ENCODE results near the gene WWC1.

Gene WWC1

DNA sequence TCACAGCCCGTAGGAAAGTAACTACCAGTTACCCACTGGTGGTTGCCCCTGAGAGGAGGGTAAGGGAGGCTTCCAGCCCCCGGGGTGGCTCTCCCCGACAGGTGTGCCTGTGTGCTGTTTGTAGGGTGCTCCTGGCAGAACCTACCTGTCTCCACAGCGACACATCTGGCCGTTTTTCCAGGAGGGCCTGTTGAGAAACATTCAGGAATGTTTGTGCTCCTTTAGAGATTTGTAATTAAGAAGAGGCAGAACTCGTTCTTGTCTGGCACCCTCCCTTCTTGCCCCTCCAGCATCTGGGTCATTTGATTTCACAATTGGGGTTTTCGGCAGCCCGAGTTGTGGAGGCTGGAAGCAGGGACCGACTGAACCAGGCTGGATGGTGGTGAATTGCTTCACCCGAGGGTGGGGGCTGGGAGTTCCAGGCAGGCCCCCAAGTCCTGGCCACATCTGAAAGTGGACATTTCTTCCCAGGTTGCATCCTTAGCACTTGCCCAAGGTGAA is 74.2 kb downstream of the WWC1 start:
- no peak for DNase-seq

DNA sequence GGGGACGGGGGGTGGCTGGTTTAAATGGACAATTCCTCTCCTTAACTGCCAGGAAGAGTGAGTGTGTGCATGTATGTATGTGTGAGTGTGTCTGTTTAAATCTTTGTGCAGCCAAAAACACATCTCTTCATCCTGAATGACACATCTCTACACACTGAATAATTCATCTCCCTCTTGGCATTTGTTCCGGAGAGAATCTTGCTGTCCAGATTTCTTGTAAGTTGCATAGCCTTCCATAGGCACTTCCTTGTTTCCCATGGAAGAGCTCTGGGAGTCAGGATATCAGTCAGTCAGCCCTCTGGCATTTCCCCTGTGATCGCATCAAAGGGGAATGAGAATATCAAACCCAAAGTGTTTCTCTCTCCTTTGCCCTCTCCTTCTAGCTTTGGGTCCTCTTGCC is 74.7 kb downstream of the WWC1 start:
- no peak for DNase-seq

DNA sequence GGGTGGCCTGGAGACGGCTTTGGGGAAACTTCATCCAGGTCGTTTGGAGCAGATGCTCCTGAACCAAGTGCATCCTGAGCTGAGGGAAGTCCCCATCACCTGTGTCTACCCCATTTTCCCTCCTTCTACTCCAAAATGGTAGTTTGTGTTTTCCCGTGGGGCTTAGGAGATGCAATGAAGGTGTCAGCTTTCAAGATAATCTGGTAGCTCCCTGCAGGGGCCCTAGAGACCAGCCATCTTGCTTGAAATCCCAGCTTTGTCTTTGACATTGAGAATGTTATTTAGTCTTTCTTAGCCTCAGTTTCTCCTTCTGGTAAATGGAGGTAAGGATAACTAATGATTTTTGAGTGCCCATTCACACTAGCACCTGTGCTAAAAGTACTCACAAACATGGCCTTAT is 77.4 kb downstream of the WWC1 start:
- DNase-seq = no peak

DNA sequence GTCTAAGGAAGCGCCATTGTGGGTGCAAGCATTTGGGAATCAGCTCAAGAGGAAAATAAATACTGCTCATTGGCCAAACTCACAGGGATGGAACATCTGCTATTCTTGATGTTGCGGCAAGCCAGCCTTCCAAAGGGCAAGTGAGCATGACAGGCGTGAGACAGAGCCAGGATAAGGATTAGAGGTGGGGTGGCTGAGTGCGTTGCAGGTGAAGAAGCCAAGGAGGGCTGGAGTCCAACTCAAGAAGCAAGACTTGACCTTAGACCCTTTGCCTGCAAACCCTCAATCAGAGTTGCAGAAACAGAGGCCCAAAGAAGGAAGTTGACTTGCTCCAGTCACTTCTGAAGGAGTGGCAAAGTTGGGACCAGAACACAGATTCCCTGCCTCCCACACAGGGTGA is 79.4 kb downstream of the WWC1 start:
- no peak for DNase-seq

DNA sequence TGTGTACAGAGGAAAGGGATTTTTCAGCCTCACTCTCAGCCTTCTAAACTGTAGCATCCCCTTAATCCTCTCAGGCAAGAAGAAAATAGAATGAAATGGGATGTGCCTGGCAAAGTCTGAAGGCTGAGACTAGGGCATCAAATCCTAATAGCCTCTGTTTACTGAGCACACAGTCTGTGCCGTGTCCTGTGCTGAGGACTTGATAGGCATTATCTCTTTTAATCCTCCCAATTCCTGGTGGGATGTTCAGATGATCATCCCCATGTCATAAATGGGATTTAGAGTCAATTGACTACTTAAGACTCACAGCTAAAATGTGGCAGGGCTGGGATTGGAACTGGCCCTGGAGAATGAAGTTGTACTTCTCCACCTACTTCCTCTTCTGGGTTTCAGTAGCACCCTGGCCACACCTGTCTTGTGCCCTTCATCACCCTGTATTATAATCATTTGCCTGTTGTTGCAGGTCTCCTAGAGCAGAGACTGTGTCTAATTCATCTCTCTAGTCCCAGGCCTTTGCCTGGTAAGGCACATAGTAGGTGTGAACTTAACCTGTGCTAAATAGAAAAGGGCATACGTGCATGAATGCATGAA is 81.0 kb downstream of the WWC1 start:
- no peak for DNase-seq

DNA sequence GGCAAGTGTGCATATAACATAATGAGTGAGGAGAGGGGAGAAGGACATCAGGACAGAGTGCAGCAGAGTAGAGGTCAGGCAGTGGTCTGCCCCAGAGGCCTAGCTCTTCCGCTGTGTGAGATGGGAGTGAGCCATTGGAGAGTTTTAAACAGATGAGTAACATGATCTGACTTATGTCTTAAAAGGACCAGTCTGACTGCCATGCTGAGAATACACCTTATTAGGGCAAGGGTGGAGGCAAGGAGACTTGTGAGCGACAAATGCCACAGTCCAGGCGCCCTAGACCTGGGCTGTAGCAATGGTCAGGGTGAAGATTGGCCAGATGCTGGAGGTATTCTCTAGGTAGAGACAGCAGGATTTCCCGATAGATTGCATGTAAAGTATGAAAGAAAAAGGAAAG is 83.1 kb downstream of the WWC1 start:
- DNase-seq = no peak

DNA sequence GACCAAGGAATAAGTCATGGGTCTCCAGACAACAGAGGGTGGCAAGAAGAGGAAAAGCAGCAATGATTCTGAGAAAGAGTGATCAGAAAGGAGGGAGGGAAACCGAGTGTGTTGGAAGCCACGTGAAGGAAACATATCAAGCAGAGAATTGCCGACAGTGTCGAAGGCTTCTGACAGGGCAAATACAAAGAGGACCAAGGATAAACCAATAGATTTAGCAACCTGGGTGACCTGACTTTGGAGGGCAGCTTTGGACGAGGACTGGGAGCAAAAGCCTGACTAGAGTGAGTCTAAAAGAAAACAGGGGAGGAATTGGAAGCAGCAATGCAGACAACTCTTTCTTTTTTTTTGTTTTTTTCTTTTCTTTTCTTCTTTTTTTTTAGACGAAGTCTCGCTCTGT is 83.8 kb downstream of the WWC1 start:
- no peak for DNase-seq

DNA sequence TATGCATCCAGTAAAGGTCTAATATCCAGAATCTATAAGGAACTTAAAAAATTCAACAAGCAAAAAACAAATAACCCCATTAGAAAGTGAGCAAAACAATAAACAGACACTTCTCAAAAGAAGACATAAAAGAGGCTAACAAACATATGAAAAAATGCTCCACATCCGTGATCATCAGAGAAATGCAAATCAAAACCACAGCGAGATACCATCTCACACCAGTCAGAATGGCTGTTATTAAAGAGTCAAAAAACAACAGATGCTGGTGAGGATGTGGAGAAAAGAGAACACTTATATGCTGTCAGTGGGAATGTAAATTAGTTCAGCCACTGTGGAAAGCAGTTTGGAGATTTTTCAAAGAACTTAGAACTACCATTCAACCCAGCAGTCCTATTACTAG is 86.1 kb downstream of the WWC1 start:
- no peak for DNase-seq

DNA sequence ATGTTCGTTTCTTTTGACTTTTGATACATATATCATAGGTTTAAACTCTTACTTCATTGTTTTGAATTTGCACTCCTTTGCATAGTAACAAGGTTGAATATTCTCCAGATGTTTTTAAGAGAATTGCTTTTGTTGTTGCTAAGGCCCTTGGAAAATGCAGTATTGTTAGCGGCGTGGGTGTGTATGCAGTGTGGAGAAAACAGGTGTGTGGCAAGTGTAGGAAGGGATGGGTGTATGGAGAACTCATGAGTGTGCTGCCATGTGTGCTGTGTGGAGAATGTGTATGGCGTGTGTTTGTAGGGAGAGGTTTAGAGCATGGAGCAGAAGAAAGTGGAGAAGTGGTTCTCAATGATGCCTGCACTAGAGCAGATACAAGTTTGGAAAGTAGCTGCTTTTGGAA is 87.3 kb downstream of the WWC1 start:
- DNase-seq = no peak

DNA sequence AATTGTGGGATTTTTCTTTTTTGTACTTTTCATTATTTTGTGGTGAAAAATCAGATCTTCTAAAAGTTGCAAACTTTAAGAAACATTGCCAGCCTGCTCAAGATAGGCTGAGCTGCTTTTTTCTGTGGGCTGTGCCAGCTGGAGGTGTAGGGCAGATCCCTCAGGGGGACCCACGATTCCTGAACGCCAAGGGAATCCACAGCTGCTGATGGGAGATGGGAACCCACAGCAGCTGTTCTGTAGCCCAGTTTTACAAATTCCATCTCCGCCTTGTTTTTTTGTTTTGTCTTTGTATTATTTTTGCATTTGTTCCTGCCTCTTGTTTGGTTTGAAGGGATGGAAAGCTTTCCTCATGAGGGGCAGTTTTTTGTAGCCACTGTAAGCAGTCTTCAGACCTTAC is 91.0 kb downstream of the WWC1 start:
- DNase-seq = no peak

DNA sequence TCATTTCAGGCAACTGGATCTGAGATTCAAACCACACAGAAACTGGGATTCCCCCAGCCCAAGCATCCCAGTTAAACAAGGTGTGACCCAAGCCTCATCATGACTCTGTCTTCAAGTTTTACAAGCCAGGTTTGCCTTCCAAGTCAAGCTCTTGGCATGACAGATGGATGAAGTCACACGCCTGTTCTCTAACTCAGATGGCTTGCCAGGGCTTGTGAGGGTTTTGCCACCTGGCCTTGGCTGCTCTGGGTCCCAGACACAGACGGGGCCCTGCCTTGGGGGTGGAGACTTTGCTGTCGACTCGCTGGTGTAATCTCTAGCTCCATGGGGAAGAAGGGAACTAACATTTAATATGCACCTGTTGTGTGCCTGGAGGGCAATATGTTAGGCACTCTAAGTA is 99.0 kb downstream of the WWC1 start:
- DNase-seq = no peak

DNA sequence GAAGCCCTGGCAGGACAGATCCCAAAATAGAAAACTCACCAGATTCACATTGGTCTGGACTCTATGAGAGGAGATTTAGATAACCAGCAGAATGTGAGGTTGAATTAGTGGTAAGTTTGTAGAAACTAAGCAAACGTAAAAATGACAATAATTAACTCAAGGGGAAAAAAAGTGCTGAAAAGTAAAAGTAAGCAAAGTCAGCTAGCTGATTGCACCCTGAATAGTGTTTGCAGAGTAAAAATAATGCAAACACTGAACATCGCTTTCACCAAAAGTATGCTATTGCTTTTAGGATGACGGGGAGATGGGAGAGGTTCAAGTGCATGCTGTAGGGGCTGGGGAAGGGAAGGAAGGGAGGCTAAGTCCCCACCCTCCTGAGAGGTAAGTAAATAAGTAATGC is 102.3 kb downstream of the WWC1 start:
- DNase-seq = no peak

DNA sequence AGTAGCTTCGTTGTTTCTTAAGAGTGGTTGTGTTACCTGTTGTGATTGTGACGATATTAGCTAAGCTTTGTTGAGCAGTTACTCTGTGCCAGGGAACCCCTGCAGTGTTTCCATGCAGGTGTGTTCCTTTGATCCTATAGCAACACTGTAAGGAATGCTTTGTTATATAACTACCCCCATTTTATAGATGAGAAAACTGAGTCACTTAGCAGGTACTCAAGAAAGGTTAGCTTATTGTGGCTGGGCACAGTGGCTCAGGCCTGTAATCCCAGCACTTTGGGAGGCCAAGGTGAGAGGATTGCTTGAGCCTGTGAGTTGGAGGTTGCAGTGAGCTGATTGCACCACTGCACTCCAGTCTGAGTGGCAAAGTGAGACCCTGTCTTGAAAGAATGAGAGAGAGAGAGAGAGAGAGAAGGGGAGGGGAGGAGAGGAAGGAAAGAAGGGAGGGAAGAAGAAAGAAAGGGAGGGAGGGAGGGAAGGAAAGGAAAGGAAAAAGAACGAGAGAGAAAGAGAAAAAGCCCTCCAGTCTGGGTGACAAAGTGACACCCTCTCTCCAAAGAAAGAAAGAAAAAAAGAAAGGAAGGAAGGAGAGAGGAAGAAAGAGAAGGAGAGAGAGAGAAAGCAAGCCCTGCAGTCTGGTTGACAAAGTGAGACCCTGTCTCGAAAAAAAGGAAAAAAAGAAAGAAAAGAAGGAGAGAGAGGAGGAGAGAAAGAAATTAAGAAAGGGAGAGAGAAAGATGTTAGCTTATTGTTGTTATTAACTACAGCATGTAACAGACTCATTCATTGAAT is 109.2 kb downstream of the WWC1 start:
- no peak for DNase-seq

DNA sequence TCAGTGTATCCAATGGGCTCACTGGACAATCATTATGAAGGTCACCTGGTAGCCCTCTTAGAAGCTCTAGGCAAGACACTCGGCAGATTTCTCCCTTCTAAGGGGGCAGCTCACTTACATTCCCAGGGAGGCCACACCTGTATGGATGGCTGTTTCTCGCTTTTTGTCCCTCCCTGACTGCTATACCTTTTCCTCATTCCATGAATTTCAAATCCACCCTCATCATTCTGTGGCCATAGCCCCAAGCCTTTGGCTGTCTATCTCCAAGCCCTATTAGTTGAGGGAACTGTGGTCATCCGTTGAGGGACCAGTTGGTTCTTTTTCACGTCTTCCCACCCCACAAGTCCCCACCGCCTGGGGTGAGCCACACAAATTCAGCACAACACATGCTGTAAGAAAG is 109.8 kb downstream of the WWC1 start:
- no peak for DNase-seq

DNA sequence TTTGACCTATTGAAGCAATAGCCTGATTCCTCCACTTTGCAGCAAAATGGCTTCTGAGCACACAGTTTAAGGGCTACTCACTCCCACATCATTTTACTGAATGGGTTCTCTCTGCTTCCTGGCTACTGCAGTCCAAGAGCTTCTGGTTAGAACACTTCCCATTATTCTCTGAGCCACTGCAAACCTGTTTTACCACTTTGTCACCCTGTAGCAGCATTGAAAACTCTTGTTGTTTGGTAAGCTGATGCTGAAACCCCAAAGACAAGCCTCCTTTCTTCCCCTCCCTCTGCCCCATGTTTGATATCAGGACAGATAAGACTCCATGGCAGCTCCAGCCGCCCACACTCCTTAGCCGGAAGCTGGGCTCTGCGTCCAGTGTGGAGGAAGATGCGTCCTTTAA is 110.4 kb downstream of the WWC1 start:
- no peak for DNase-seq

DNA sequence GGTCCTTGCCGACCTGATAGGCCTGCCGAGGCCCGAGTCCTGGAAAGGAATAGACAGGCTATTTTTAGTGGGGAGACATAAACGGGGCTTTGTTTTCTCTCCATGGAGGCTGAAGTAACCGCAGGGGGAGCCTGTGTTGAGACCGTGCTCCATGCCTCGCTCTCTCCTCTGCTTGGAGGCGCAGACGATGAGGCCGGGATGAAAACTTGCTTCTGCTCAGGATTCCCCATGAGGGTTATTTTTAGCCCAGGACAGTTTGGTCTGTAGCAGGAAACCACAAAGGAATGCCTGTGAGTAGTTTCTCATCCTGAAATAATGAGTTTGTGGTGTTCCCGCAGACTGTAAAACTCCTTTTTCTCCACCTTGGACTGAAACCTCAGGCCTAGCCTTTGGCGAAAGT is 112.9 kb downstream of the WWC1 start:
- no peak for DNase-seq

DNA sequence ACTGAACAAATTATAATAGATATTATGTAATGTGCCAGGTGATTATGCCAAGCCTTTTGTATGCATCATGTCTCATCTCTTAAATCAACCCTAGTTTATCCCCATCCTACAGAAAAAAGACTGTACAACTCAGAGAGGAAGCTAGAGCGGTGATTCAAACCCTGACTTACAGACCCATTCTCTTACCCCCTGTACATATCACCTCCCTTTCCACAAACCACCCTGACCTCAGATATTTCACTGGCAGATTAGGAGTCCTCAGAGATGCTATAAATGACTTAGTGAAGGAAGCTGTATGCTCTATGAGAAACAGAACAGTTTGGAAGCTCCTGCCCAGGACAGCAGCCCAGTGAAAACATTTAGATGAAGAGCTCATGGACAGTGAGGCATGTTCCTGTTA is 115.8 kb downstream of the WWC1 start:
- DNase-seq = no peak

DNA sequence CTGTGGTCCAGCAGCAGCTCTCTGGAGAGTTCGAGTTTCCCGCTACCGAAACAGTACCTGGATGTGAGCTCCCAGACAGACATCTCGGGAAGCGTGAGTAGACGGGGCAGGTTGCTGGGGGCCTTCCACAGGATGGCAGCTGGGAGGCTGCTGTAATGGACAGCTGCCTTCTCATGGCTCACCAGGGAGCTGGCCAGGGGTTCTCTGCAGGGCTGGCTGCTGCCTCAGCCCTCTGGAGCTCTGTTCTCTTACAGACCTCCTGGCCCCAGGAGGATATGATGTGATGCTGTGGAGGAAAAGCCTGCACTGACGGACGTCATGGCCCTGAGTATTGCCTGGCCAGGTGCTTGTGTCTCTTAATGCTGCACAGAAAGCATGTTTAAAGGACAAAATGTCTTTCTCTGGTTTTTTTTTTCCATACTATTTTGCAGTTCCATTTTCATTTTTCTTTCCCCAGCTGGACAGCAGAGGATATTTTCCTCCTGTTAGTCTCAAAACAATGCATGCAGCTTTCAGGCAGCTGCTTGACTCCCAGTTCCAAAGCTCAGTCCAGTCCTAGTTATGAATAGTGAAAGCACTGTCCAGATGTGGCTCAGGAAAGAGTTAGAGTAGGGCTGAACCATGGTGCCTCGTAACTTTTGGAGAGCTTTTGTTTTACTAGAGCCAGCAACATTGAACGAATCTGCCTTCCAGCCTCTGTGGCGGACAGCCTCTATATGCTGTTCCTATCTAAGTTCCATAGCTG is 117.3 kb downstream of the WWC1 start:
- DNase-seq = no peak

DNA sequence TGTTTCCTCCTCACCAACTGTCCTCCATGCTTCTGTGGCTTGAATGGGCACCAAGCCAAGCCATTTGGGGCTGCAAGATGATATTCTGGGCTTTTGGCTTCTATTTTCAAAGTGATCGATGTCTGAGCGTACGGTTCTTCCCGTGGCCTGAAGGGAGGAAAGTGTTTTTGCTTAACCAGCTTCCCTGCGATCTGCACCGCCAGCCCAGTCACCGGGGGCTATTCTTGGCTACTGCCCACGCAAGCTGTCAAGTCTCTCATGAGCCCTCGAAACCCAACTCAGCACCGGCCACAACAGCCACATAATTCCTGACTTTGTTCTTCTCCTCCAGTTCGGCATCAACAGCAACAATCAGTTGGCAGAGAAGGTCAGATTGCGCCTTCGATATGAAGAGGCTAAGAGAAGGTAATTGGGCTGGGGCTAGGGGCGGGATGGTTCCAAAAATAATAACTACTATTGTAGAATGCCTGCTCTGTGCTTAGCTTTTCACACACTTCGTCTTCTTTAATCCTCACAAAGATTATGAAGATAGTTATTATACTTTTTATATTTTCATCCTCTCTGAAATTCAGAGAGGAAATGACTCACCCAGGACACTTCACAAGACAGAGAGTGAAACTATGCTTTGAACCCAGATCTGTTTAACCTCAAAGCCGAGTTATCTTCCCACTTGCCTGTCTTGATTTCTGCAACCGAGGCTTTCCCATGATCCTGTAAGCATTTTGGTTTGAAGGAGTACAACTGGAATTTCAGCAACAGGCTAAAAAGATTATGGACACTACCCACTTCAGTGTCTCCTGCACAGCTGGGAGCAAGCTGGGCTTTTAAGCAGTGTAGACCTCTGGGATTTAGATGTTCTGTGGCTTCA is 118.4 kb downstream of the WWC1 start:
- no peak for DNase-seq

DNA sequence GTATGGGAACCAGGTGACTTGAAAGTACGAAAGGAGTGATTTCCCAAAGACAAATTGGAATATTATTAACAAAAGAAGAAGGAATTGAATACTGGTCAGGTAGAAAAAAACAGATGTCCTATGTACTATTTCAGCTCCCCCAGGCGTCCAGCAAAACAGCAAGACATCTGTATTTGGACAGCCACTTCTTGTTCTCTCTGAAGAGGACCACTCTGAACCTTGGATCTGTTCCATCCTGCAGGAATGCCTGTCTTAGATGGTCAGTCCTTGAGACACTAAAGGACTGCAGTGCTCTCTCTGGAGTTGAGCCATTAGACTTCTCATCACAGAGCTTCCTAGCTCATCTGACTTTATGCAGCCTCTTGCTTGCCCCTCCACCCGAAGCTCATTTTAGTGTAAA is 120.4 kb downstream of the WWC1 start:
- DNase-seq = no peak

DNA sequence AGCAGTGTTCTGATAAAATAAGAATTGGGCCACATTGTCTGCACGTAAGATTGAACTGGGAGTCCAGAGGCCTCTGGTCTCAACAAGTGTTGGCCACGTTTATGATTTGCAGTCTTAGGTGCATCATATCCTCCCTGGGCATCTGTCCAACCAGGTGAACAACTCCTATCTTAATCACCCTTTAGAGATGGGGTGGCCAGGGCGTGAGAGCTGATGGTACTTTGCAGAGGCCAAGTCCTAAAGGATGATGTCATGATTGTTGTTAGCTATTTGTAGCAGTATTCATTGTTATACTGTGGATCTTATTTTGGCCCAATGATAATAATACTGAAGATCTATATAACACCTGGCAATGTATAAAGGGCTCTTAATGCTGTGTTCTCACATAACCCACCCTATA is 121.6 kb downstream of the WWC1 start:
- DNase-seq = no peak

DNA sequence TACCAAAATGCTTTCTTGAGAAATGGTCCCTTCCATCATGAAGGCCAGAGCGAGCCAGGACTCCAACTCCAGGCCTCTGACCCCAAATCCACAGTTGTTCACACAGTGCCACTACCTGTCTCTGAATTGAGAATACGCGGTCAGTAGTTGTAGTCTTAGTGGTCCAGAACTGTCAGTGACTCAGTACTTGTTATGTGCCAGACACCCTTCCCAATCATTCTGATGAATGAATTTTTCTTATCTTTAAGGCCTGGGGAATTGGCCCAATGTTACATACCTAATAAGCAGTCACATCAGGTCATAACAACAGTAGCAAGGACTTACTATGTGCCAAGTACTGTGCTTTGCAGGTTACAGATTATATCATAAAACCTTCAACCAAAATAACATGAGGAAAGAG is 122.2 kb downstream of the WWC1 start:
- no peak for DNase-seq

DNA sequence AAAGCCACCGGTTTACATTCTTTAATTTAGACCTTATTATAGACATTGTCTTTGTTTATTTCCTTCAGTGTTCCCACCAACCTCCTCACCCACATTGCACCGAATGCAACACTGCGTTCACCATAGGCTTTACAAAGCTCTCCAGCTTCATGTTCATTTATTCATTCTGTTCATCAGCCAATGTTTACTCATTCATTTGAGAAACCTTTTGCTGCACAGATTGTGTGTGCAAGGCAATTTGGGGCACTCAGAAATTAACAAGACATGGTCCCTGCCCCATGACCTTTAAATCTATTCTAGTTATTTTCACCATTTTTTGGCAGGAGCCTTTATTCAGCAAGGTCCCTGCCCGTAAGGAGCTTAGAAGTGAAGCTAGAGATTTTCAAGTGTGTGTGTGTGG is 124.0 kb downstream of the WWC1 start:
- no peak for DNase-seq
